Hepatocyte (in vitro differentiated cells): ENCODE data around the gene TCEA3. TPM values are rescaled to one million over a fixed set of nuclear protein-coding genes. Genes with fewer than 3 reads are reported as not detected.
A peak's percentile ranks its signal among the peaks of the same experiment; 100 is the strongest.

Experiments
- DNase-seq: peaks from one replicate; pipeline ENCODE4 v3.0.0-alpha.2; 2016; ENCODE audit warnings: low spot score
- H2AFZ ChIP-seq: fragments of 200-600 bp; sonication (generic); 2 replicates; pipeline ENCODE4 v1.6.0; 2016; ENCODE audit warnings: antibody characterized with exemption, mild to moderate bottlenecking
- H3K27ac ChIP-seq: fragments of 200-600 bp; sonication (generic); 2 replicates; pipeline ENCODE4 v1.5.1; 2016; ENCODE audit warnings: mild to moderate bottlenecking
- H3K27me3 ChIP-seq: fragments of 200-600 bp; sonication (generic); 2 replicates; pipeline ENCODE4 v1.6.1; 2016
- H3K36me3 ChIP-seq: fragments of 200-600 bp; sonication (generic); replicated peaks from 2 replicates; pipeline ENCODE4 v1.5.1; 2016; ENCODE audit warnings: low read depth; ENCODE audit not compliant: insufficient read depth
- H3K4me1 ChIP-seq: fragments of 200-600 bp; sonication (generic); 2 replicates; pipeline ENCODE4 v1.5.1; 2016; ENCODE audit warnings: mild to moderate bottlenecking, moderate library complexity; ENCODE audit not compliant: insufficient read depth
- H3K4me2 ChIP-seq: fragments of 200-600 bp; sonication (generic); 2 replicates; pipeline ENCODE4 v1.6.0; 2016
- H3K4me3 ChIP-seq: fragments of 200-600 bp; sonication (generic); 2 replicates; pipeline ENCODE4 v1.5.1; 2016; ENCODE audit warnings: mild to moderate bottlenecking
- H3K79me2 ChIP-seq: fragments of 200-600 bp; sonication (generic); 2 replicates; pipeline ENCODE4 v1.6.0; 2017; ENCODE audit warnings: mild to moderate bottlenecking
- H3K9me2 ChIP-seq: fragments of 200-600 bp; sonication (generic); replicated peaks from 2 replicates; pipeline ENCODE4 v1.6.0; 2017; ENCODE audit warnings: mild to moderate bottlenecking; ENCODE audit not compliant: insufficient read depth
- H3K9me3 ChIP-seq: fragments of 200-600 bp; sonication (generic); 2 replicates; pipeline ENCODE4 v1.5.1; 2016; ENCODE audit warnings: low read depth, mild to moderate bottlenecking
- H4K20me1 ChIP-seq: fragments of 200-600 bp; sonication (generic); 2 replicates; pipeline ENCODE4 v1.6.0; 2016; ENCODE audit warnings: mild to moderate bottlenecking; ENCODE audit not compliant: insufficient read depth, poor library complexity, severe bottlenecking
- CTCF ChIP-seq: fragments of 200-600 bp; sonication (generic); IDR thresholded peaks from 2 replicates; pipeline ENCODE4 v1.5.1; 2016; ENCODE audit warnings: antibody characterized with exemption, mild to moderate bottlenecking; ENCODE audit not compliant: poor library complexity
- EZH2 ChIP-seq: fragments of 200-600 bp; sonication (generic); IDR thresholded peaks from 2 replicates; pipeline ENCODE4 v1.6.1; 2016; ENCODE audit warnings: antibody characterized with exemption, mild to moderate bottlenecking, borderline replicate concordance
- EZH2phosphoT487 ChIP-seq: fragments of 200-600 bp; sonication (generic); IDR thresholded peaks from one replicate; pipeline ENCODE4 v1.6.1; 2018; ENCODE audit warnings: antibody characterized with exemption, mild to moderate bottlenecking, low read depth, moderate library complexity; ENCODE audit not compliant: unreplicated experiment, severe bottlenecking
- WGBS: methylation state at CpG from one replicate; pipeline ENCODE4 v1.1.6; 2016; ENCODE audit warnings: low lambda C conversion rate; ENCODE audit errors: missing lambda C conversion rate; 5-methylcytosine and 5-hydroxymethylcytosine counted together
- polyA plus RNA-seq: library from polyadenylated mRNA; unstranded; fragments of >200 nt; fragmentation: Nextera tagmentation; extraction: Ambion mirVana; gene quantifications from 2 replicates; pipeline ENCODE4 v1.2.1, GENCODE V29; 2016
- total RNA-seq: library from RNA; depleted of rRNA; stranded (reverse); fragments of >200 nt; gene quantifications from 2 replicates; pipeline ENCODE4 v1.2.3, GENCODE V29; 2014

TCEA3 gene
- total and polyA plus RNA-seq, 2 experiments from 2014 or later, result 30.2 to 31.2 TPM

GRCh38 chr1:23393706-23394105, 30.8 kb downstream of the TCEA3 start:
- Histone ChIP-seq H3K36me3 (no peaks in the 10 kb centered on the region), H3K4me1 (peaks cover 10% of the 10 kb centered on the region), H3K9me2 (no peaks in the 10 kb centered on the region), H2AFZ (no peak overlapping the region), H4K20me1 (no peaks in the 10 kb centered on the region), H3K4me2 (no peak overlapping the region), H3K4me3 (no peak overlapping the region), H3K79me2 (no peaks in the 10 kb centered on the region), H3K27ac (peak overlapping the region; percentile 84), H3K27me3 (no peaks in the 10 kb centered on the region), H3K9me3 (no peaks in the 10 kb centered on the region)
- TF ChIP-seq EZH2 (no peak), EZH2phosphoT487 (no peak), CTCF (no peak)
- DNase-seq, result no peak
- WGBS, result 89% methylated on average over 10 of the region's 15 CpGs

DNA sequence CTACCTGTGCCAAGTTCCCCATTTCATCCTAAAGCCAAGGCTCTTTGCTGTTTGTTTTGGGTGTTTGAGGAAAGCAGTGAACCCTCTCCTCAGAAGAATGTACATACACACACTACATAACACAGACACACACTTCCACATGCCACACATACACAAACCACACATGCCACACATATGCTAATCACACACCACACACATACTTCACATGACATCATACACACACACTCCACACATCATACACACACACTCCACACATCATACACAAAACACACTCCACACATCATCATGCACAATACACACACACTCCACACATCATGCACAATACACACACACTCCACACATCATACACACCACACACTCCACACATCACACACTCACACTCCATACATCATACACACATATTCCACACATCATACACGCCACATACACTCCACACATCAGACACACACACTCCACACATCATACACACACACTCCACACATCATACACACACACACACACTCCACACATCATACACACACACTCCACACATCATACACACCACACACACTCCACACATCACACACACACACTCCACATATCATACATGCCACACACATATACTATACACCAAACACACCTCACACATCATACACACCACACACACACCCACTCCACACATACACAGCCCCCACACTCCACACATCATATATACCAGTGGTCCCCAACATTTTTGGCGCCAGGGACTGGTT, 32.3 kb downstream of the TCEA3 start:
- Histone ChIP-seq H4K20me1 (no peaks in the 10 kb centered on the region), H3K4me3 (no peak overlapping the region), H2AFZ (no peak overlapping the region), H3K36me3 (no peaks in the 10 kb centered on the region), H3K4me2 (no peak overlapping the region), H3K9me2 (no peaks in the 10 kb centered on the region), H3K9me3 (no peaks in the 10 kb centered on the region), H3K27ac (no peak overlapping the region), H3K4me1 (peaks cover 10% of the 10 kb centered on the region), H3K79me2 (no peaks in the 10 kb centered on the region), H3K27me3 (no peaks in the 10 kb centered on the region)
- 81% methylated on average over 2 of the region's 2 CpGs for WGBS
- TF ChIP-seq EZH2phosphoT487 (no peak), CTCF (no peak), EZH2 (no peak)
- no peak for DNase-seq

- H3K79me2 ChIP-seq, result no peaks in the 10 kb centered on the region
- H3K4me1 ChIP-seq, result peaks cover 4% of the 10 kb centered on the region
- H3K9me2 ChIP-seq, result no peaks in the 10 kb centered on the region
- 83% methylated on average over 9 of the region's 9 CpGs for WGBS
- DNase-seq, result no peak
- H3K4me3 ChIP-seq, result no peak overlapping the region
- H3K4me2 ChIP-seq, result no peak overlapping the region
- no peaks in the 10 kb centered on the region for H3K9me3 ChIP-seq
- no peak overlapping the region for H3K27ac ChIP-seq
- H4K20me1 ChIP-seq, result no peaks in the 10 kb centered on the region
- no peaks in the 10 kb centered on the region for H3K36me3 ChIP-seq
- H3K27me3 ChIP-seq, result no peaks in the 10 kb centered on the region
- TF ChIP-seq CTCF (no peak), EZH2 (no peak), EZH2phosphoT487 (no peak)
- H2AFZ ChIP-seq, result no peak overlapping the region
Measured at GRCh38 chr1:23389837-23390321, 34.7 kb downstream of the TCEA3 start.
